Lung (tissue), 12 donors: Measurements from ENCODE around the gene ALPK3. TPM values are rescaled to one million over a fixed set of nuclear protein-coding genes. Genes with fewer than 3 reads are reported as not detected.

Experiments
- ATAC-seq: fragments of 200-7000 bp; cut with Tn5 transposase; one replicate; pipeline ENCODE4 v1.9.1; 2020; ENCODE audit warnings: moderate number of reproducible peaks; ENCODE audit not compliant: insufficient read depth, low FRiP score
- DNase-seq, 3 donors: peaks; one replicate each; pipeline ENCODE4 v3.0.0-alpha.2; 2013 to 2017
- H3K27ac ChIP-seq, 2 donors: one replicate each; pipeline ENCODE4 v1.5.1; 2013; ENCODE audit warnings: mild to moderate bottlenecking in 2 of 2, moderate library complexity in 2 of 2, control low read depth in 1 of 2, inconsistent platforms in 1 of 2, low read depth in 1 of 2, low read length in 1 of 2
- H3K27me3 ChIP-seq, 3 donors: one replicate each; pipeline ENCODE4 v1.5.1; 2013; ENCODE audit warnings: low read length in 2 of 3; ENCODE audit not compliant: control insufficient read depth in 3 of 3, insufficient read depth in 3 of 3
- H3K36me3 ChIP-seq, 4 donors: one replicate each; pipeline ENCODE4 v1.5.1; 2013; ENCODE audit warnings: low read length in 4 of 4, mild to moderate bottlenecking in 1 of 4, moderate library complexity in 1 of 4; ENCODE audit not compliant: control insufficient read depth in 4 of 4, insufficient read depth in 4 of 4
- H3K4me1 ChIP-seq, 5 donors: one replicate each; pipeline ENCODE4 v1.5.1; 2013; ENCODE audit warnings: low read length in 5 of 5, mild to moderate bottlenecking in 2 of 5, moderate library complexity in 1 of 5; ENCODE audit not compliant: control insufficient read depth in 5 of 5, insufficient read depth in 5 of 5
- H3K4me3 ChIP-seq: one replicate; pipeline ENCODE4 v1.5.1; 2013; ENCODE audit warnings: mild to moderate bottlenecking, control low read depth, moderate library complexity
- H3K9ac ChIP-seq, 2 donors: one replicate each; pipeline ENCODE4 v1.5.1; 2013; ENCODE audit warnings: low read length in 2 of 2, control low read depth in 1 of 2; ENCODE audit not compliant: insufficient read depth in 1 of 2
- H3K9me3 ChIP-seq, 4 donors: one replicate each; pipeline ENCODE4 v1.5.1; 2013; ENCODE audit warnings: low read length in 3 of 4, mild to moderate bottlenecking in 1 of 4, moderate library complexity in 1 of 4; ENCODE audit not compliant: control insufficient read depth in 4 of 4, insufficient read depth in 3 of 4
- CTCF ChIP-seq: IDR thresholded peaks from 2 replicates; pipeline ENCODE4 v1.5.1; 2012; ENCODE audit warnings: mild to moderate bottlenecking; ENCODE audit errors: control extremely low read depth, extremely low read depth
- WGBS, 2 donors: extraction: QIAGEN DNeasy Blood & Tissue Kit; methylation state at CpG; one replicate each; pipeline ENCODE4 v1.1.7; 2013; 5-methylcytosine and 5-hydroxymethylcytosine counted together
- polyA plus RNA-seq, 2 donors: library from polyadenylated mRNA; stranded (reverse); fragments of 200-250 nt; gene quantifications; one replicate each; pipeline ENCODE4 v1.2.1, GENCODE V29; 2013
- total RNA-seq, 2 donors: library from RNA; depleted of rRNA in 1 of 2; stranded (reverse); fragments of >200 nt in 1 of 2; gene quantifications; one replicate each; pipeline ENCODE4 v1.2.1, GENCODE V29; 2014 to 2021
- donor health status: control.
- donor health status: control.
- donor health status: Bipolar disorder and iron deficiency.
- donor health status: healthy.
- donor health status: DM: yes; HTN: yes; CAD: no.

Gene ALPK3
- total and polyA plus RNA-seq, 4 donors, result 3.1 to 12.2 (median 6.2) TPM

GRCh38 chr15:84833447-84834228 lies 16.5 kb downstream of the ALPK3 start:
- no peaks in the 10 kb centered on the region for H3K36me3 ChIP-seq
- peak overlapping the region in 1 of 2 donors; percentile 88 for H3K27ac ChIP-seq
- DNase-seq (peak in 1 of 3 donors; percentile 31), ATAC-seq (no peak)
- H3K9ac ChIP-seq, result no peak overlapping the region
- TF ChIP-seq CTCF, result no peak
- WGBS, 2 donors, result 52 to 60% methylated on average over 4 of the region's 4 CpGs
- H3K27me3 ChIP-seq, result no peaks in the 10 kb centered on the region
- no peaks in the 10 kb centered on the region for H3K9me3 ChIP-seq
- H3K4me3 ChIP-seq, result no peak overlapping the region
- peaks cover 0 to 30% (median 0%) of the 10 kb centered on the region in 5 donors for H3K4me1 ChIP-seq

GRCh38 chr15:84834229-84834955 lies 17.2 kb downstream of the ALPK3 start:
- WGBS, 2 donors, result 90 to 96% methylated on average over 4 of the region's 4 CpGs
- TF ChIP-seq CTCF, result no peak
- H3K9me3 ChIP-seq, result no peaks in the 10 kb centered on the region
- no peak overlapping the region for H3K4me3 ChIP-seq
- H3K27ac ChIP-seq, result peak overlapping the region in 1 of 2 donors; percentile 88
- ATAC-seq (no peak), DNase-seq (no peak)
- H3K27me3 ChIP-seq, result no peaks in the 10 kb centered on the region
- no peak overlapping the region for H3K9ac ChIP-seq
- peaks cover 0 to 30% (median 0%) of the 10 kb centered on the region in 5 donors for H3K4me1 ChIP-seq
- no peaks in the 10 kb centered on the region for H3K36me3 ChIP-seq

- DNase-seq (no peak), ATAC-seq (no peak)
- WGBS, 2 donors, result 96 to 97% methylated on average over 5 of the region's 5 CpGs
- Histone ChIP-seq H3K9me3 (no peaks in the 10 kb centered on the region), H3K36me3 (no peaks in the 10 kb centered on the region), H3K4me3 (no peak overlapping the region), H3K27ac (peak overlapping the region in 1 of 2 donors; percentile 88), H3K4me1 (peaks cover 0 to 30% (median 0%) of the 10 kb centered on the region in 5 donors), H3K27me3 (no peaks in the 10 kb centered on the region), H3K9ac (no peak overlapping the region)
- no peak for TF ChIP-seq CTCF
Observed at GRCh38 chr15:84834969-84835368, 17.8 kb downstream of the ALPK3 start.
